Ascending aorta (tissue), 2 donors: ENCODE measurements around the gene HRH4. TPM values are rescaled to one million over a fixed set of nuclear protein-coding genes. Genes with fewer than 3 reads are reported as not detected.

ENCODE experiments used
- DNase-seq, 2 donors: peaks; one replicate each; pipeline ENCODE4 v3.0.0-alpha.2; 2019; ENCODE audit warnings: low spot score in 2 of 2
- H3K27ac ChIP-seq, 2 donors: fragments of 200-600 bp; sonication (generic); one replicate each; pipeline ENCODE4 v1.5.1; 2016 to 2017; ENCODE audit warnings: mild to moderate bottlenecking in 1 of 2
- H3K27me3 ChIP-seq: fragments of 200-600 bp; sonication (generic); one replicate; pipeline ENCODE4 v1.5.1; 2017
- H3K36me3 ChIP-seq, 2 donors: fragments of 200-600 bp; sonication (generic); one replicate each; pipeline ENCODE4 v1.5.1; 2016
- H3K4me1 ChIP-seq, 2 donors: fragments of 200-600 bp; sonication (generic); one replicate each; pipeline ENCODE4 v1.5.1; 2016 to 2017; ENCODE audit warnings: mild to moderate bottlenecking in 1 of 2
- H3K4me3 ChIP-seq, 2 donors: fragments of 200-600 bp; sonication (generic); one replicate each; pipeline ENCODE4 v1.5.1; 2016 to 2017; ENCODE audit warnings: mild to moderate bottlenecking in 1 of 2
- H3K9me3 ChIP-seq, 2 donors: fragments of 200-600 bp; sonication (generic); one replicate each; pipeline ENCODE4 v1.5.1; 2016
- intact Hi-C: fragments of 100-400 bp; cut with DNase I; formaldehyde crosslinking; loops from one replicate; pipeline ENCODE4 v1.15.1; 2023
- total RNA-seq: library from RNA; depleted of rRNA; stranded (reverse); fragments of >200 nt; gene quantifications from one replicate; pipeline ENCODE4 v1.1.0, GENCODE V29; 2016
- TF ChIP-seq, protein P1 (sequence below), 3 experiments: fragments of 200-600 bp in 2 of 3; fragments of 450-650 bp in 1 of 3; sonication (generic) in 2 of 3; IDR thresholded peaks; one replicate each; pipeline ENCODE4 v1.5.1; 2016 to 2019; ENCODE audit warnings: antibody characterized with exemption in 3 of 3, mild to moderate bottlenecking in 1 of 3, moderate library complexity in 1 of 3

Gene HRH4
- total RNA-seq, 1 donor from 2014 or later: not detected

DNA sequence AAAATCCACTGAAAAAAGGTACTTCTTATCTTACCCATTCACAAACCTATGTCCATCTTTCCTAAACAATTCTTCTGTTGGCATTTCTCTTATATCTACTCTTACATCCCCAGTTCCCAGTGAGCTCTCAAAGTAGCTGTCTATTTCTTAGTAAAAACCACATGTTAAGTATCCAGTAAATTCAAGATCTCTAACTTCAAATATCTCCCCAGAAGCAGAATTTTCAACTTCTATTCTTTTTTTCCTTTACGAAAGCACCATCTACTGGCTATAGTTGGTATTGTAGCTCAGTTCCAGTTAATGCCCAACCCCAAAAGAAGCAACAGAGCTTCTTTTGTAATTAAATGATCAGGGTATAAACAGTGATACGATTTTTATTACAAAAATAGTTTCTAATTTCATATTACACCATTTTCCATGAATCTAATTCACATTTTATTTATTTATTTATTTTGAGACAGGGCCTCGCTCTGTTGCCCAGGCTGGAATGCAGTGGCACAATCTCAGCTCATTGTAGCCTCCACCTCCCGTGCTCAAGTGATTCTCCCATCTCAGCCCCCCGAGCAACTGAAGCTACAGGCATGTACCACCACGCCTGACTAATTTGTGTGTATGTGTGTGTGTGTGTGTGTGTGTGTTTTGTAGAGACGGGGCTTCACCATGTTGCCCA lies 28.5 kb downstream of the HRH4 start:
- Histone ChIP-seq H3K4me1 (no peaks in the 10 kb centered on the region), H3K9me3 (no peaks in the 10 kb centered on the region), H3K36me3 (no peaks in the 10 kb centered on the region), H3K4me3 (no peak overlapping the region), H3K27ac (no peak overlapping the region), H3K27me3 (no peaks in the 10 kb centered on the region)
- intact Hi-C loops: loop anchor here (1.0 to 5.0 kb wide), 2 partner anchors 130 to 312 kb away; no protein-coding TSS in a partner anchor
- DNase-seq: no peak
- TF ChIP-seq, protein P1, sequence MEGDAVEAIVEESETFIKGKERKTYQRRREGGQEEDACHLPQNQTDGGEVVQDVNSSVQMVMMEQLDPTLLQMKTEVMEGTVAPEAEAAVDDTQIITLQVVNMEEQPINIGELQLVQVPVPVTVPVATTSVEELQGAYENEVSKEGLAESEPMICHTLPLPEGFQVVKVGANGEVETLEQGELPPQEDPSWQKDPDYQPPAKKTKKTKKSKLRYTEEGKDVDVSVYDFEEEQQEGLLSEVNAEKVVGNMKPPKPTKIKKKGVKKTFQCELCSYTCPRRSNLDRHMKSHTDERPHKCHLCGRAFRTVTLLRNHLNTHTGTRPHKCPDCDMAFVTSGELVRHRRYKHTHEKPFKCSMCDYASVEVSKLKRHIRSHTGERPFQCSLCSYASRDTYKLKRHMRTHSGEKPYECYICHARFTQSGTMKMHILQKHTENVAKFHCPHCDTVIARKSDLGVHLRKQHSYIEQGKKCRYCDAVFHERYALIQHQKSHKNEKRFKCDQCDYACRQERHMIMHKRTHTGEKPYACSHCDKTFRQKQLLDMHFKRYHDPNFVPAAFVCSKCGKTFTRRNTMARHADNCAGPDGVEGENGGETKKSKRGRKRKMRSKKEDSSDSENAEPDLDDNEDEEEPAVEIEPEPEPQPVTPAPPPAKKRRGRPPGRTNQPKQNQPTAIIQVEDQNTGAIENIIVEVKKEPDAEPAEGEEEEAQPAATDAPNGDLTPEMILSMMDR (IDR thresholded peaks at IDR 0.05): peak; percentile 34 to 80 (median 79)

- intact Hi-C loops: no loop called here
- Histone ChIP-seq H3K4me1 (no peaks in the 10 kb centered on the region), H3K36me3 (no peaks in the 10 kb centered on the region), H3K9me3 (no peaks in the 10 kb centered on the region), H3K27me3 (no peaks in the 10 kb centered on the region), H3K4me3 (no peak overlapping the region), H3K27ac (no peak overlapping the region)
- no peak for DNase-seq
- TF ChIP-seq, protein P1 (IDR thresholded peaks at IDR 0.05): no peak
These were observed 30.1 kb downstream of the HRH4 start for GRCh38 chr18:24490539-24490938.

- no peak overlapping the region for H3K4me3 ChIP-seq
- H3K27ac ChIP-seq: no peak overlapping the region
- no peaks in the 10 kb centered on the region for H3K36me3 ChIP-seq
- H3K4me1 ChIP-seq: no peaks in the 10 kb centered on the region
- no peak for DNase-seq
- H3K9me3 ChIP-seq: no peaks in the 10 kb centered on the region
- no peaks in the 10 kb centered on the region for H3K27me3 ChIP-seq
- TF ChIP-seq, protein P1 (IDR thresholded peaks at IDR 0.05): no peak
- intact Hi-C loops: no loop called here
These were observed 31.7 kb downstream of the HRH4 start for GRCh38 chr18:24491927-24492834.

DNA sequence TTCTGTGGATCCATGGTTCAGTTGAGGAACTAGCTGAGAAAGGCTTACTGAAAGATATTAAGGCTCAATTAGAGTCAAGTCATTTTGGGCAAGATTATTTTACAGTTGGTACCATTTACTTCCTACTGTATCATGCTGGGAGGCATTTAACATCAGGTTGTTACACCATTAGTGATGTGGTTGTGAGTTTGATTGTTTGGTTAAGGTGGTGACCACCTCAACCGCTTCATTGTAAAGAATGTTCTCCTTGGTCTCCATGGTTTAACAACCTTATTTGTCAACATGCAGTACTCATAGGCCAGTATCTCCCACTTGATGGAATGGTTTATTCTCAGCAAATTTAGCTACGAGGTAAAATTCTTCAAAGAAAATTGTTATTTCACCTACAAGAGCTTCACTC lies 34.1 kb downstream of the HRH4 start:
- Histone ChIP-seq H3K36me3 (no peaks in the 10 kb centered on the region), H3K4me3 (no peak overlapping the region), H3K27me3 (no peaks in the 10 kb centered on the region), H3K27ac (no peak overlapping the region), H3K9me3 (no peaks in the 10 kb centered on the region), H3K4me1 (no peaks in the 10 kb centered on the region)
- TF ChIP-seq, protein P1 (IDR thresholded peaks at IDR 0.05): no peak
- no peak for DNase-seq
- intact Hi-C loops: no loop called here

GRCh38 chr18:24497031-24497754 lies 36.8 kb downstream of the HRH4 start:
- intact Hi-C loops: no loop called here
- Histone ChIP-seq H3K4me3 (no peak overlapping the region), H3K27me3 (no peaks in the 10 kb centered on the region), H3K4me1 (no peaks in the 10 kb centered on the region), H3K27ac (no peak overlapping the region), H3K9me3 (no peaks in the 10 kb centered on the region), H3K36me3 (no peaks in the 10 kb centered on the region)
- TF ChIP-seq, protein P1 (IDR thresholded peaks at IDR 0.05): no peak
- no peak for DNase-seq
